ENCODE data around the gene MMP2. TPM values are rescaled to one million over a fixed set of nuclear protein-coding genes. Genes with fewer than 3 reads are reported as not detected.

Gene MMP2
- total RNA-seq, 1 experiment from 2014 or later = 0.91 TPM

DNA sequence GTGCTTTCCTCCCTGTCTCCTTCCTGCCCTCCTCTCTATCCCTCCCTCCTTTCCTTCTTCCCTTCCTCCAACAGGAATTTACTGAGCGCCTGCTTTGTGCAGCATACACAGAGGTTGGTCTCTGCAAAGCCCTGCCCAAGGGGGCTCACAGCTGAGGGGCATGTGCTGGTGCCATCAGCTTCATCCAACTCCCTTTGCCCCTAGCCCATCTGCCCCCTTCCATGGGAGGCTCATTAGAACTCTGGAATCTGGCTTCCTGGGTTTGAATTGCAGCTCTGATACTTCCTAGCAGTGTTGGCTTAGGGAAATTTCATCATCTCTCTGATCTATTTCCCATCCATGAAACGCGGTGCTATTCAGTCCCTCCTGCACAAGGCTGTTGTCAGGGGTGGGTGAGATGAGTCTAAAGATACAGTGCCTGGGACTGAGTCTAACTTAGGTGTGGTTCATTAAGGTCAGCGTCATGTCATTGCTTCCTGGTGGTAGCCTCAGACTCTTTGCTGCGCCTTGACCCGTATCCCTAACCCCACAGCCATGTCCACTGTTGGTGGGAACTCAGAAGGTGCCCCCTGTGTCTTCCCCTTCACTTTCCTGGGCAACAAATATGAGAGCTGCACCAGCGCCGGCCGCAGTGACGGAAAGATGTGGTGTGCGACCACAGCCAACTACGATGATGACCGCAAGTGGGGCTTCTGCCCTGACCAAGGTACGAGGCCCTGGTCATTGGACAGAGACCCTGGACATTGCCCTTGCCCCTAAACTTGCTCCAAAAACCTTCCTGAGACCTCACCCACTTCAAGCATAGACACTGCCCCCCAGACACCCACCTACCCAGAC lies 10.3 kb downstream of the MMP2 start:
- no peaks in the 10 kb centered on the region for H3K36me3 Mint-ChIP-seq (ENCODE audit: insufficient read depth, unreplicated experiment)
- H3K4me3 ChIP-seq (ENCODE audit: low read depth, low read length) = no peak overlapping the region
- H3K4me1 ChIP-seq = no peaks in the 10 kb centered on the region
- TF ChIP-seq, protein P1, sequence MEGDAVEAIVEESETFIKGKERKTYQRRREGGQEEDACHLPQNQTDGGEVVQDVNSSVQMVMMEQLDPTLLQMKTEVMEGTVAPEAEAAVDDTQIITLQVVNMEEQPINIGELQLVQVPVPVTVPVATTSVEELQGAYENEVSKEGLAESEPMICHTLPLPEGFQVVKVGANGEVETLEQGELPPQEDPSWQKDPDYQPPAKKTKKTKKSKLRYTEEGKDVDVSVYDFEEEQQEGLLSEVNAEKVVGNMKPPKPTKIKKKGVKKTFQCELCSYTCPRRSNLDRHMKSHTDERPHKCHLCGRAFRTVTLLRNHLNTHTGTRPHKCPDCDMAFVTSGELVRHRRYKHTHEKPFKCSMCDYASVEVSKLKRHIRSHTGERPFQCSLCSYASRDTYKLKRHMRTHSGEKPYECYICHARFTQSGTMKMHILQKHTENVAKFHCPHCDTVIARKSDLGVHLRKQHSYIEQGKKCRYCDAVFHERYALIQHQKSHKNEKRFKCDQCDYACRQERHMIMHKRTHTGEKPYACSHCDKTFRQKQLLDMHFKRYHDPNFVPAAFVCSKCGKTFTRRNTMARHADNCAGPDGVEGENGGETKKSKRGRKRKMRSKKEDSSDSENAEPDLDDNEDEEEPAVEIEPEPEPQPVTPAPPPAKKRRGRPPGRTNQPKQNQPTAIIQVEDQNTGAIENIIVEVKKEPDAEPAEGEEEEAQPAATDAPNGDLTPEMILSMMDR (IDR thresholded peaks at IDR 0.05; ENCODE audit: insufficient read depth in 1 of 2, low read depth in 1 of 2, low read length in 1 of 2, severe bottlenecking in 1 of 2, unreplicated experiment in 1 of 2) = no peak
- no peaks in the 10 kb centered on the region for H3K36me3 ChIP-seq (ENCODE audit: control insufficient read depth, insufficient read depth, low read length)
- ChIA-PET CTCF (interaction anchor here (0.8 kb wide), 1 partner anchor 25 kb away, joined by 3 read pairs; no protein-coding TSS in a partner anchor), POLR2A (no interaction called here)
- no TSS peak for BruUV-seq (replicated peaks)
- H3K4me1 Mint-ChIP-seq (ENCODE audit: low read depth, unreplicated experiment) = no peaks in the 10 kb centered on the region
- peak in 1 of 2 experiments; percentile 4 for DNase-seq
- peaks cover 8% of the 10 kb centered on the region for H3K27me3 Mint-ChIP-seq (ENCODE audit: insufficient read depth, unreplicated experiment)
- no peaks in the 10 kb centered on the region for H3K9me3 ChIP-seq
- no peaks in the 10 kb centered on the region for H3K9me3 Mint-ChIP-seq (ENCODE audit: unreplicated experiment)
- no peak overlapping the region for H3K4me3 Mint-ChIP-seq (ENCODE audit: unreplicated experiment)
- no peaks in the 10 kb centered on the region for H3K27me3 ChIP-seq (replicated peaks; ENCODE audit: control insufficient read depth, insufficient read depth, low read length)
- H3K27ac Mint-ChIP-seq (ENCODE audit: unreplicated experiment) = peak overlapping the region; percentile 48
- intact Hi-C loops (cut with micrococcal nuclease; ENCODE audit: unreplicated experiment) = no loop called here

DNA sequence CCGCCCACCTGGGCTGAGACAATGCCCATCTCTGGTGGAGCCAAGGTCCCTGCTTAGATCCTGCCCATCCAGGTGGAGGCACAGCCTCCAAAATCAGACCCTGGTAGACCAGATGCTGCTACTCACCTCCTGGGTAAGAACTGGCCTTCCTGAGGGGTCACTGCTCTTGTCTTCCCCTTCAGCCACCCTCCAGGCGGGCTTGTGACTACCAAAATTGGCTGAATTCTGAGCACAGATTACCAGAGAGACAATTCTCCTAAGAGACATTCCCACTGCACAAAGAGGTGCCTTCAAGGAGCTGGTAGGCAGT lies 10.9 kb downstream of the MMP2 start:
- ChIA-PET CTCF (interaction anchor here (0.7 kb wide), 1 partner anchor 25 kb away, joined by 4 read pairs; no protein-coding TSS in a partner anchor), POLR2A (no interaction called here)
- Mint-ChIP-seq H3K36me3 (ENCODE audit: insufficient read depth, unreplicated experiment) (no peaks in the 10 kb centered on the region), H3K9me3 (ENCODE audit: unreplicated experiment) (no peaks in the 10 kb centered on the region), H3K27me3 (ENCODE audit: insufficient read depth, unreplicated experiment) (peaks cover 4% of the 10 kb centered on the region), H3K27ac (ENCODE audit: unreplicated experiment) (no peak overlapping the region), H3K4me3 (ENCODE audit: unreplicated experiment) (no peak overlapping the region), H3K4me1 (ENCODE audit: low read depth, unreplicated experiment) (no peaks in the 10 kb centered on the region)
- no peaks in the 10 kb centered on the region for H3K4me1 ChIP-seq
- no peaks in the 10 kb centered on the region for H3K36me3 ChIP-seq (ENCODE audit: control insufficient read depth, insufficient read depth, low read length)
- intact Hi-C loops (cut with micrococcal nuclease; ENCODE audit: unreplicated experiment) = loop anchor here (10.0 kb wide), 1 partner anchor 155 kb away; no protein-coding TSS in a partner anchor
- no TSS peak for BruUV-seq (replicated peaks)
- no peak overlapping the region for H3K4me3 ChIP-seq (ENCODE audit: low read depth, low read length)
- H3K27me3 ChIP-seq (replicated peaks; ENCODE audit: control insufficient read depth, insufficient read depth, low read length) = no peaks in the 10 kb centered on the region
- H3K9me3 ChIP-seq = no peaks in the 10 kb centered on the region
- peak in 1 of 2 experiments; percentile 10 for DNase-seq
- TF ChIP-seq, protein P1 (IDR thresholded peaks at IDR 0.05; ENCODE audit: insufficient read depth in 1 of 2, low read depth in 1 of 2, low read length in 1 of 2, severe bottlenecking in 1 of 2, unreplicated experiment in 1 of 2) = no peak

DNA sequence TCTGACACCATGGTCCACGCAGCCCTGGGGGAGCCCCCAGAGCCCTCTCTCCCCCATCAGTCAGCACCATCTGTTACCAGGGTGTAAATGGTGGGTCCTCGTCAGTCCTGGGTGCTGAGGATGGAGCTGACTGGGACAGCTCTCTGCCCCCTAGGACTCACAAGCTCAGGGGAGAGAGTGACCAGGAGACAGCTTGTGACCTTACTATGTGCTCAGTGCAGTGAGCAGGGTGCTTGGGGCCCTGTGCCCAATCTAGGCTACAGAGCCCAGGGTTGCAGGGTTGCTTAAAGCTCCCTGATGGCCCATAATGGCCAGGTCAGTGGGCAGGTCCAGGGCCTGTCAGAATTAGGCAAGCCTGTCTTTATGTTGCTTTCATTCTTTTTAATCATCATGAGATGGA lies 11.3 kb downstream of the MMP2 start:
- Histone ChIP-seq H3K4me1 (peaks cover 2% of the 10 kb centered on the region; the same call in 1 of the 2 replicates), H3K4me3 (ENCODE audit: low read depth, low read length) (no peak overlapping the region), H3K27me3 (replicated peaks; ENCODE audit: control insufficient read depth, insufficient read depth, low read length) (no peaks in the 10 kb centered on the region), H3K9me3 (no peaks in the 10 kb centered on the region), H3K36me3 (ENCODE audit: control insufficient read depth, insufficient read depth, low read length) (no peaks in the 10 kb centered on the region)
- Mint-ChIP-seq H3K9me3 (ENCODE audit: unreplicated experiment) (no peaks in the 10 kb centered on the region), H3K4me1 (ENCODE audit: low read depth, unreplicated experiment) (no peaks in the 10 kb centered on the region), H3K36me3 (ENCODE audit: insufficient read depth, unreplicated experiment) (no peaks in the 10 kb centered on the region), H3K4me3 (ENCODE audit: unreplicated experiment) (no peak overlapping the region), H3K27me3 (ENCODE audit: insufficient read depth, unreplicated experiment) (peaks cover 4% of the 10 kb centered on the region), H3K27ac (ENCODE audit: unreplicated experiment) (no peak overlapping the region)
- TF ChIP-seq, protein P1 (IDR thresholded peaks at IDR 0.05; ENCODE audit: insufficient read depth in 1 of 2, low read depth in 1 of 2, low read length in 1 of 2, severe bottlenecking in 1 of 2, unreplicated experiment in 1 of 2) = no peak
- DNase-seq = no peak
- intact Hi-C loops (cut with micrococcal nuclease; ENCODE audit: unreplicated experiment) = loop anchor here (10.0 kb wide), 1 partner anchor 154 kb away; no protein-coding TSS in a partner anchor
- BruUV-seq (replicated peaks) = no TSS peak
- ChIA-PET POLR2A (no interaction called here), CTCF (interaction anchor here (0.7 kb wide), 1 partner anchor 25 kb away, joined by 4 read pairs; no protein-coding TSS in a partner anchor)
